ENCODE measurements around the gene ZGLP1.

ZGLP1 gene

GRCh38 chr19:10328558-10329429 lies 19.2 kb upstream of the ZGLP1 start:
- H3K36me3 ChIP-seq (ENCODE audit: control insufficient read depth in 5 of 5, insufficient read depth in 5 of 5, low read length in 5 of 5), result peaks cover 0 to 63% (median 56%) of the 10 kb centered on the region in 5 donors
- H3K9ac ChIP-seq (ENCODE audit: low read length in 5 of 5), result no peak overlapping the region
- no peak overlapping the region for H3K27ac ChIP-seq (ENCODE audit: low read depth, low read length)
- no peaks in the 10 kb centered on the region for H3K27me3 ChIP-seq (ENCODE audit: control insufficient read depth in 5 of 5, insufficient read depth in 4 of 5, low read length in 5 of 5)
- H3K4me1 ChIP-seq (ENCODE audit: control insufficient read depth in 5 of 5, insufficient read depth in 5 of 5, low read length in 5 of 5), result peaks cover 3 to 18% (median 16%) of the 10 kb centered on the region in 5 donors
- no peaks in the 10 kb centered on the region for H3K9me3 ChIP-seq (ENCODE audit: control insufficient read depth in 5 of 5, low read length in 5 of 5)
- H3K4me3 ChIP-seq (ENCODE audit: low read depth in 1 of 5, low read length in 5 of 5), result no peak overlapping the region

DNA sequence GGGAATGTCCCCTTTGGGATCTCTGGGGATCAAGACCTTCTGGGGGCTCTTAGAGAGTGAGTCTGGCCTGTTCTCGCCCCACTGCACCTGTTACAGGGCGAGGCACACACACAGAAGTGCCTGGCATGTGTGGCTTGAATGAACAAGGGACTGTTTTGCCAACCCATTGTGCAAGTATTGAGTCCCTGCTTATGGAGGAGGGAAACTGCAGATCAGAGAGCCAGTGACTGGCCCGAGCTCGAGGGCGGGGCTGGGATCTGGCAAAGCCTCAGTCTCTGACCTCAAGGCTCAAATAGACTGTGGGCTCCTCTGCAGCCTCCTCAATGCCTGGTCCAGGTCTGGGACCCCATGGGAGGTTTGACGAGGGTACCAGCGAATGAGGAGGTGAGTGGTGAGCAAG lies 18.2 kb upstream of the ZGLP1 start:
- peaks cover 0 to 72% (median 62%) of the 10 kb centered on the region in 5 donors for H3K36me3 ChIP-seq (ENCODE audit: control insufficient read depth in 5 of 5, insufficient read depth in 5 of 5, low read length in 5 of 5)
- H3K4me1 ChIP-seq (ENCODE audit: control insufficient read depth in 5 of 5, insufficient read depth in 5 of 5, low read length in 5 of 5), result peaks cover 3 to 12% (median 11%) of the 10 kb centered on the region in 5 donors
- H3K27me3 ChIP-seq (ENCODE audit: control insufficient read depth in 5 of 5, insufficient read depth in 4 of 5, low read length in 5 of 5), result no peaks in the 10 kb centered on the region
- no peak overlapping the region for H3K27ac ChIP-seq (ENCODE audit: low read depth, low read length)
- no peak overlapping the region for H3K9ac ChIP-seq (ENCODE audit: low read length in 5 of 5)
- no peak overlapping the region for H3K4me3 ChIP-seq (ENCODE audit: low read depth in 1 of 5, low read length in 5 of 5)
- H3K9me3 ChIP-seq (ENCODE audit: control insufficient read depth in 5 of 5, low read length in 5 of 5), result no peaks in the 10 kb centered on the region

- Histone ChIP-seq H3K4me3 (ENCODE audit: low read depth in 1 of 5, low read length in 5 of 5) (no peak overlapping the region), H3K27ac (ENCODE audit: low read depth, low read length) (no peak overlapping the region), H3K9ac (ENCODE audit: low read length in 5 of 5) (no peak overlapping the region), H3K27me3 (ENCODE audit: control insufficient read depth in 5 of 5, insufficient read depth in 4 of 5, low read length in 5 of 5) (no peaks in the 10 kb centered on the region), H3K36me3 (ENCODE audit: control insufficient read depth in 5 of 5, insufficient read depth in 5 of 5, low read length in 5 of 5) (peaks cover 0 to 93% (median 83%) of the 10 kb centered on the region in 5 donors), H3K4me1 (ENCODE audit: control insufficient read depth in 5 of 5, insufficient read depth in 5 of 5, low read length in 5 of 5) (no peaks in the 10 kb centered on the region), H3K9me3 (ENCODE audit: control insufficient read depth in 5 of 5, low read length in 5 of 5) (no peaks in the 10 kb centered on the region)
These were observed 16.1 kb upstream of the ZGLP1 start for GRCh38 chr19:10325732-10326131.

GRCh38 chr19:10321874-10322835 lies 12.5 kb upstream of the ZGLP1 start:
- Histone ChIP-seq H3K4me1 (ENCODE audit: control insufficient read depth in 5 of 5, insufficient read depth in 5 of 5, low read length in 5 of 5) (no peaks in the 10 kb centered on the region), H3K27ac (ENCODE audit: low read depth, low read length) (no peak overlapping the region), H3K4me3 (ENCODE audit: low read depth in 1 of 5, low read length in 5 of 5) (no peak overlapping the region), H3K9me3 (ENCODE audit: control insufficient read depth in 5 of 5, low read length in 5 of 5) (no peaks in the 10 kb centered on the region), H3K9ac (ENCODE audit: low read length in 5 of 5) (no peak overlapping the region), H3K27me3 (ENCODE audit: control insufficient read depth in 5 of 5, insufficient read depth in 4 of 5, low read length in 5 of 5) (no peaks in the 10 kb centered on the region), H3K36me3 (ENCODE audit: control insufficient read depth in 5 of 5, insufficient read depth in 5 of 5, low read length in 5 of 5) (peaks cover 0 to 89% (median 76%) of the 10 kb centered on the region in 5 donors)

- no peak overlapping the region for H3K4me3 ChIP-seq (ENCODE audit: low read depth in 1 of 5, low read length in 5 of 5)
- no peaks in the 10 kb centered on the region for H3K27me3 ChIP-seq (ENCODE audit: control insufficient read depth in 5 of 5, insufficient read depth in 4 of 5, low read length in 5 of 5)
- peaks cover 0 to 89% (median 74%) of the 10 kb centered on the region in 5 donors for H3K36me3 ChIP-seq (ENCODE audit: control insufficient read depth in 5 of 5, insufficient read depth in 5 of 5, low read length in 5 of 5)
- H3K27ac ChIP-seq (ENCODE audit: low read depth, low read length), result no peak overlapping the region
- no peak overlapping the region for H3K9ac ChIP-seq (ENCODE audit: low read length in 5 of 5)
- H3K9me3 ChIP-seq (ENCODE audit: control insufficient read depth in 5 of 5, low read length in 5 of 5), result no peaks in the 10 kb centered on the region
- H3K4me1 ChIP-seq (ENCODE audit: control insufficient read depth in 5 of 5, insufficient read depth in 5 of 5, low read length in 5 of 5), result no peaks in the 10 kb centered on the region
These were observed 11.8 kb upstream of the ZGLP1 start for GRCh38 chr19:10321417-10321797.

- H3K36me3 ChIP-seq (ENCODE audit: control insufficient read depth in 5 of 5, insufficient read depth in 5 of 5, low read length in 5 of 5), result peaks cover 0 to 84% (median 68%) of the 10 kb centered on the region in 5 donors
- H3K4me1 ChIP-seq (ENCODE audit: control insufficient read depth in 5 of 5, insufficient read depth in 5 of 5, low read length in 5 of 5), result peaks cover 0 to 2% (median 0%) of the 10 kb centered on the region in 5 donors
- no peaks in the 10 kb centered on the region for H3K9me3 ChIP-seq (ENCODE audit: control insufficient read depth in 5 of 5, low read length in 5 of 5)
- no peak overlapping the region for H3K4me3 ChIP-seq (ENCODE audit: low read depth in 1 of 5, low read length in 5 of 5)
- H3K27ac ChIP-seq (ENCODE audit: low read depth, low read length), result no peak overlapping the region
- no peak overlapping the region for H3K9ac ChIP-seq (ENCODE audit: low read length in 5 of 5)
- no peaks in the 10 kb centered on the region for H3K27me3 ChIP-seq (ENCODE audit: control insufficient read depth in 5 of 5, insufficient read depth in 4 of 5, low read length in 5 of 5)
These were observed 11.2 kb upstream of the ZGLP1 start for GRCh38 chr19:10320602-10321416.

GRCh38 chr19:10318807-10319682 lies 9.4 kb upstream of the ZGLP1 start:
- H3K4me3 ChIP-seq (ENCODE audit: low read depth in 1 of 5, low read length in 5 of 5), result no peak overlapping the region
- no peak overlapping the region for H3K27ac ChIP-seq (ENCODE audit: low read depth, low read length)
- no peaks in the 10 kb centered on the region for H3K27me3 ChIP-seq (ENCODE audit: control insufficient read depth in 5 of 5, insufficient read depth in 4 of 5, low read length in 5 of 5)
- H3K4me1 ChIP-seq (ENCODE audit: control insufficient read depth in 5 of 5, insufficient read depth in 5 of 5, low read length in 5 of 5), result peaks cover 2 to 12% (median 7%) of the 10 kb centered on the region in 5 donors
- H3K9me3 ChIP-seq (ENCODE audit: control insufficient read depth in 5 of 5, low read length in 5 of 5), result no peaks in the 10 kb centered on the region
- H3K36me3 ChIP-seq (ENCODE audit: control insufficient read depth in 5 of 5, insufficient read depth in 5 of 5, low read length in 5 of 5), result peaks cover 0 to 70% (median 54%) of the 10 kb centered on the region in 5 donors
- H3K9ac ChIP-seq (ENCODE audit: low read length in 5 of 5), result no peak overlapping the region

- no peaks in the 10 kb centered on the region for H3K27me3 ChIP-seq (ENCODE audit: control insufficient read depth in 5 of 5, insufficient read depth in 4 of 5, low read length in 5 of 5)
- peaks cover 0 to 61% (median 47%) of the 10 kb centered on the region in 5 donors for H3K36me3 ChIP-seq (ENCODE audit: control insufficient read depth in 5 of 5, insufficient read depth in 5 of 5, low read length in 5 of 5)
- H3K27ac ChIP-seq (ENCODE audit: low read depth, low read length), result no peak overlapping the region
- H3K4me3 ChIP-seq (ENCODE audit: low read depth in 1 of 5, low read length in 5 of 5), result no peak overlapping the region
- no peak overlapping the region for H3K9ac ChIP-seq (ENCODE audit: low read length in 5 of 5)
- H3K4me1 ChIP-seq (ENCODE audit: control insufficient read depth in 5 of 5, insufficient read depth in 5 of 5, low read length in 5 of 5), result peaks cover 2 to 12% (median 7%) of the 10 kb centered on the region in 5 donors
- no peaks in the 10 kb centered on the region for H3K9me3 ChIP-seq (ENCODE audit: control insufficient read depth in 5 of 5, low read length in 5 of 5)
These were observed 8.3 kb upstream of the ZGLP1 start for GRCh38 chr19:10317857-10318462.
